Right ventricle myocardium superior (tissue), 1 donor: ENCODE data around the gene OGFOD3. TPM values are rescaled to one million over a fixed set of nuclear protein-coding genes. Genes with fewer than 3 reads are reported as not detected.
A peak's percentile ranks its signal among the peaks of the same experiment; 100 is the strongest.

Experiments
- ATAC-seq: fragments of 200-7000 bp; cut with Tn5 transposase; one replicate; pipeline ENCODE4 v1.9.1; 2020; ENCODE audit warnings: mild to moderate bottlenecking; ENCODE audit not compliant: poor library complexity
- DNase-seq: peaks from one replicate; pipeline ENCODE4 v3.0.0-alpha.2; 2020
- intact Hi-C: fragments of 100-400 bp; cut with DNase I; formaldehyde crosslinking; loops from one replicate; pipeline ENCODE4 v1.11.2; 2022
- total RNA-seq: library from RNA; stranded (reverse); fragmentation: NEBNext Ultra II Directional; extraction: Animal tissue kit (Norgen Biotek cat#: 25700); gene quantifications from one replicate; pipeline ENCODE4 v1.2.1, GENCODE V29; 2021
- donor health status: DM: no; HTN: yes; CAD: no; lungs with severe emphysema.

Gene OGFOD3
- total RNA-seq, 1 donor from 2014 or later: 29.9 TPM

DNA sequence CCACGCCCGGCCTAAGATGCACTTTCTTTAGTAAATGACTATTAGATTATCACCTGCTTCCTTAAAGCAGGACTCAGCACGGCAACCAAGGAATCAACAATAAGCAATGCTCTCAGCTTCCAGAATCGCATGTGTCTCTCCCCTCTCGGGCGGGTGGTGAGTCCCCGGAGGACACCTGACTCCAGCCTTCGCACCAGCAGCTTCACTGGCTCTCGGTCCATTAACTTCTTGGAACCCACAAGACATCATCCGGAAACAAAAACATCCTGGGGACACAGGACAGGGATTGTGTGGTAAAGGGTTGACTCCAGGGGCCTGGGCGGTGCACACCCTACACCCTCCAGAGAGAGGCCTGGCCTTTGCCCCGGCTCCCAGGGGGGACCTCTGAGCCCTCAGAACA is 24.1 kb downstream of the OGFOD3 start:
- ATAC-seq (no peak), DNase-seq (no peak)
- intact Hi-C loops: no loop called here

DNA sequence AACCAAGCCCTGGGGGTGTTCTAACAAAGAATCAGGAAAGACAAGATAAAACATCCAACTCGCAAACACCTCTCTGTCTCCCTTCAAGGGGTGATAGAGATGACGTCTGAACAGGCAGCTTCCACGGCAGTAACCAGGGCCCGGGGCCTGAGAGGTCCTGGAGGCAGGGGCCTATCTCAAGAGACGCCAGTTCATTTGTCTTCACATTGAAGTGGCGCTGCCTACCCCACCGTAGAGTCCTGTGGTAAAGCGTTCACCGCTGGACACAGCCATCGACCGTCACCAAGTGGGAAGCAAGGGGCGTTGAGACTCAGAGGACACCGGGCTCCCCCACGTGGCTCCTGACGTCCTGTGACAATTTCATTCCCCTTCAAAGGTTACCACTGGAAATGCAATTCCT is 25.4 kb downstream of the OGFOD3 start:
- DNase-seq (no peak), ATAC-seq (no peak)
- intact Hi-C loops: no loop called here

- DNase-seq: no peak
- intact Hi-C loops: no loop called here
- ATAC-seq: no peak
Measured at GRCh38 chr17:82392209-82392920, 26.0 kb downstream of the OGFOD3 start.

DNA sequence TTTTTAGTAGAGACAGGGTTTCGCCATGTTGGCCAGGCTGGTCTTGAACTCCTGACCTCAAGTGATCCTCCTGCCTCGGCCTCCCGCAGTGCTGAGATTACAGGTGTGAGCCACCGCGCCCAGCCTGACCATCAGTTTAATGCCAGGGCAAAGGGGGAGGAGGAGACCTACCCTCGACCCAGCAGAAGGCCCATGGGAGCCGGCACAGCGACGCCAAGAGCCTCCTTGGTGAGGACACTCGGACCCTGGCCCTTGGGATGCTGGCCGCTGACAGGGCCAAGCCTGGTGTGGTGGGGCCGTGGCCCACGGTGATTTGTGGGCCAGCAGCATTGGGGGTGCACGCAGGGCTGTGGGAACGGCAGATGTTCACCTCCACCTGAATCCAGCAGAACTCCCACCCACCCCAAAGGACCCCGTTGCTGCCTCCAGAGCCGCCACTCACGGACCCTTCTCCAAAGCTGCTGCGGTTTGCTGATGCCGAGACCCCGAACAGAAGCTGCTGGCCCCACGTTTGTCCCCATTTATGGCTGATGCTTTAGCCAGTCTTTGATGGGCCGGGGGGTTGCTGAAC is 26.8 kb downstream of the OGFOD3 start:
- intact Hi-C loops: no loop called here
- no peak for ATAC-seq
- DNase-seq: no peak

GRCh38 chr17:82390860-82391435 is 27.4 kb downstream of the OGFOD3 start:
- no peak for DNase-seq
- no peak for ATAC-seq
- intact Hi-C loops: no loop called here

- ATAC-seq: no peak
- DNase-seq: no peak
- intact Hi-C loops: no loop called here
Measured at GRCh38 chr17:82390015-82390859, 28.1 kb downstream of the OGFOD3 start.

DNA sequence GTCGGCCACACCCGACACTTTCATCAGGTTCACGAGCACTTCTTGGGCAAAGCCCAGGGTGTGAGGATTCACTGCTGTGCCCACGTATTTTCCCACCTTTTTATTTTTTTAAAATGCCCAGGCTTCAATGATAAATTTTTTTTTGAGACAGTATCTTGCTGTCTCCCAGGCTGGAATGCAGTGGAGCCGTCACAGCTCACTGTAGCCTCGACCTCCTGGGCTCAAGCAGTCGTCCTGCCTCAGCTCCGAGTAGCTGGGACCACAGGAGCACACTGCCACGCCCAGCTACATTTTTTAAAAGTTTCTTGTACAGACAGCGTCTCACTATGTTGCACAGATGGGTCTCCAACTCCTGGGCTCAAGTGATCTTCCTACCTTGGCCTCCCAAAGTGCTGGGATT is 29.0 kb downstream of the OGFOD3 start:
- ATAC-seq (no peak), DNase-seq (no peak)
- intact Hi-C loops: no loop called here

DNA sequence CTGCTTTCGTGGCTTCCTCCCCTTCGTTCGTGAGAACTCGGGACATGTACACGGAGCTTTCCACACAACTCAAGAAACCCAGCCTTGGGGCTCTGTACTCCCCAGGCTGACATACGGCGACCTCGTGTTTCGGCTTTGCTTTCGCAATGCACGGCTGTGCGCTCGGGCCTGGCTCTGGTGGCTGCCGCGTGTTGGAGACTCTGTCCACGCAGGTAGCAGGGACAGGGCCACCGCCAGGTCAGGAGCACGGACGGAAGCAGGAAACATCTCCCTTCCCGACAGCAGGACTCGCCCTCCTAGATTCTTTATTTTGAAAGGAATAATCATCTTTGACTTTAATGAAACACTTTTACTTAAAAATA is 29.5 kb downstream of the OGFOD3 start:
- ATAC-seq: no peak
- no peak for DNase-seq
- intact Hi-C loops: no loop called here

- intact Hi-C loops: no loop called here
- DNase-seq (peak; percentile 60), ATAC-seq (peak; percentile 11)
Measured at GRCh38 chr17:82388223-82388921, 30.0 kb downstream of the OGFOD3 start.

DNA sequence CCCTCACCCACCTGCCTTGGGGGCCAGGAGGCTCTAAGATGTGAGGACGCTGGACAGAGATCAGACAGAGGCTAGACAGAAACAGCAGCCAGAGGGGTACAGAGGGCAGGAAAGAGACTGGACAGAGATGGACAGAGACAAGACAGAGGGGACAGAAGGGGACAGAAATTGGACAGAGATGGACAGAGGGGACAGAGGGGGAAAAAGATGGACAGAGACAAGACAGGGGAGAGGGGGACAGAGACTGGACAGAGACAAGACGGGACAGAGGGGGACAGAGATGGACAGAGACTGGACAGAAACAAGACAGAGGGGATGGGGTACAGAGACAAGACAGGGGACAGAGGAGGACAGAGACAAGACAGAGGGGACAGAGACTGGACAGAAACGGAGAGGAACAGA is 30.7 kb downstream of the OGFOD3 start:
- intact Hi-C loops: no loop called here
- no peak for DNase-seq
- ATAC-seq: no peak

DNA sequence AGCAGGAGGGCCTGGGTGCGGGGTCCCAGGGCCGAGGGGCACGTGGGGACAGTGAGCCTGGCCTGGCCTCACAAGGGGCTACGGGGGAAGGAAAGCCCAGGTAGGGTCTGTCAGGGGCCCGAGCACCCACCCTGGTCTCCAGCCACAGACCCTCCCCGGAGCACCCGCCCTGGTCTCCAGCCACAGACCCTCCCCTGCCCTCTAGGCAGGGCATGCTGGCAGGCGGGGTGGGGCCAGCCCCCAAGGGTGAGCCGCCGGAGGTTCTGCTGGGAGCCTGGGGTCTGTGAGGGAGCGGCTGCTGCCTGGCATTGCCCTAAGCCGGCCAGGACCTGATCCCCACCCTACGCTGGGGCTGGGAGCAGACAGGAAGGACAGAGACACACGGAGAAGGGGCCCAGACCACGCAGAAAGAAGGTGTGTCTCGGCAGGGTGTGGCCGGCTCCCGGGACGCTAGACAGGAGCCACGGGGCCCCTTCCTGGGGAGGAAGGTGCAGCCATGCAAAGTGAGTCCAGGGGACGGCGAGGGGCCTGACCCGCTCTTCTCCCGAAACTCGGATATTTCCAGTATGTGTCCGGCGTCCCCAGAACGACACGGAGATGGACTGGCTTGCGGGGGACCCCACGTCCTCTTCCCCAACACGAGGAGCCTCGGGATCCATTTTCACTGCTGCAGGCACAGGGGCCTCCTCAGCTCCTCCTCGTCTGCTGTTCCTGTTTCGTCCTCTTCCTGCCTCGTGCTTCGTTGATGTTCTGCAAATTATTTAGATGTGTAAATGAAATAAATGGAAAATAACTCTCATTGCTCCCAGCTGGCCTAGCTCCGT is 31.3 kb downstream of the OGFOD3 start:
- DNase-seq: no peak
- intact Hi-C loops: no loop called here
- ATAC-seq: no peak

DNA sequence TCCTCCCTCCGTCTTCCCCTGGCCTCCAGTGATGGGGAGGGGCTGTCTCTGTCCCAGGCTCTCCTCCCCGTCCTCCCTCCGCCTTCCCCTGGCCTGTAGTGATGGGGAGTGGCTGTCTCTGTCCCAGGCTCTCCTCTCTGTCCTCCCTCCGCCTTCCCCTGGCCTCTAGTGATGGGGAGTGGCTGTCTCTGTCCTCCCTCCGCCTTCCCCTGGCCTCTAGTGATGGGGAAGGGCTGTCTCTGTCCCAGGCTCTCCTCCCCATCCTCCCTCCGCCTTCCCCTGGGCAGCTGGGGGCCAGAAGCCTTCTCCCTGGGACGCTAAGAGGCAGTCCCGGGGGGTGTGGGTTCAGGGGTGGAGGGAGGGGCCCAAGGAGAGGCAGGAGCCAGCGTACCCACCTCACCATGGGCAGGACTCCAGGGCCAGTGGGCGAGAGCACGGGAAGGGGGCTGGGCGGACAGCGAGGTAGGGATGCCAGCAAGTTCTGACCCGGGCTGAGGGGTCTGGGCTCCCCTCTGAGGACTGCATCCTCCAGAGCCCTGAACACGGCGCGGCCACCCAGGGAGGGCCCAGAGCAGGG is 32.0 kb downstream of the OGFOD3 start:
- ATAC-seq (peak; percentile 30), DNase-seq (peak; percentile 62)
- intact Hi-C loops: no loop called here

DNA sequence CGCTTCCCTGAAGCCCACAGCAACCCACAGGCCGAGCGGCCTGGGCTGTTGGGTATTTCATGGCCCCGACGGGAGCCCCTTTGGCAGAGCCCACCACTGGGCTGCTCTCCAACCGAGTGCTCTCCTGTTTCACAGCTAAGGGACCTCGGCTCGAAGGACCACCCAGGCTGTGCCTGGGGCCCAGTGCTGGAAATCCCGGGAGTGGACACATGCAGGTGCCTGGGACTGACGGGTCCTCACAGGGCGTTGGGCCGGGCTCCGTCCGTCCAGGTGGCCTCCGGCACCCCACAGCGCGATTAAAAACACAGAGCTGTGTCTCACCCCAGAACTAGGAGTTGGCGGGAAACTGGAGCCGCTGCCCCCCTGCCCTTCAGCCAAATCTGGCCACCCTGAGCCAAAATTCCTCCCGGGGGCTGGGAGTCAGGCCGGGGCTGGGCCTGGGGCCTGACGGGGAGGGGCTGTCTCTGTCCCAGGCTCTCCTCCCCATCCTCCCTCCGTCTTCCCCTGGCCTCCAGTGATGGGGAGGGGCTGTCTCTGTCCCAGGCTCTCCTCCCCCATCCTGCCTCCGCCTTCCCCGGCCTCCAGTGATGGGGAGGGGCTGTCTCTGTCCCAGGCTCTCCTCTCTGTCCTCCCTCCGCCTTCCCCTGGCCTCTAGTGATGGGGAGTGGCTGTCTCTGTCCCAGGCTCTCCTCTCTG is 32.7 kb downstream of the OGFOD3 start:
- peak; percentile 15 for ATAC-seq
- DNase-seq: no peak
- intact Hi-C loops: no loop called here

- intact Hi-C loops: no loop called here
- DNase-seq (peak; percentile 84), ATAC-seq (peak; percentile 89)
Measured at GRCh38 chr17:82384730-82385481, 33.5 kb downstream of the OGFOD3 start.

GRCh38 chr17:82384051-82384729 is 34.2 kb downstream of the OGFOD3 start:
- intact Hi-C loops: no loop called here
- DNase-seq (peak; percentile 35), ATAC-seq (no peak)

- ATAC-seq (no peak), DNase-seq (peak; percentile 40)
- intact Hi-C loops: no loop called here
Measured at GRCh38 chr17:82383411-82383810, 35.0 kb downstream of the OGFOD3 start.
